Limb (tissue), 2 donors: ENCODE data around the gene SNRPD3.
"Not testable (repeated sequence)": the region's sequence is repeated elsewhere in the genome, so short reads cannot be mapped to it uniquely, and the experiment has no call there.

Experiments
- DNase-seq, 2 donors: peaks; one replicate each; pipeline ENCODE4 v3.0.0-alpha.2; 2016; ENCODE audit errors: extremely low spot score in 2 of 2

The SNRPD3 gene

DNA sequence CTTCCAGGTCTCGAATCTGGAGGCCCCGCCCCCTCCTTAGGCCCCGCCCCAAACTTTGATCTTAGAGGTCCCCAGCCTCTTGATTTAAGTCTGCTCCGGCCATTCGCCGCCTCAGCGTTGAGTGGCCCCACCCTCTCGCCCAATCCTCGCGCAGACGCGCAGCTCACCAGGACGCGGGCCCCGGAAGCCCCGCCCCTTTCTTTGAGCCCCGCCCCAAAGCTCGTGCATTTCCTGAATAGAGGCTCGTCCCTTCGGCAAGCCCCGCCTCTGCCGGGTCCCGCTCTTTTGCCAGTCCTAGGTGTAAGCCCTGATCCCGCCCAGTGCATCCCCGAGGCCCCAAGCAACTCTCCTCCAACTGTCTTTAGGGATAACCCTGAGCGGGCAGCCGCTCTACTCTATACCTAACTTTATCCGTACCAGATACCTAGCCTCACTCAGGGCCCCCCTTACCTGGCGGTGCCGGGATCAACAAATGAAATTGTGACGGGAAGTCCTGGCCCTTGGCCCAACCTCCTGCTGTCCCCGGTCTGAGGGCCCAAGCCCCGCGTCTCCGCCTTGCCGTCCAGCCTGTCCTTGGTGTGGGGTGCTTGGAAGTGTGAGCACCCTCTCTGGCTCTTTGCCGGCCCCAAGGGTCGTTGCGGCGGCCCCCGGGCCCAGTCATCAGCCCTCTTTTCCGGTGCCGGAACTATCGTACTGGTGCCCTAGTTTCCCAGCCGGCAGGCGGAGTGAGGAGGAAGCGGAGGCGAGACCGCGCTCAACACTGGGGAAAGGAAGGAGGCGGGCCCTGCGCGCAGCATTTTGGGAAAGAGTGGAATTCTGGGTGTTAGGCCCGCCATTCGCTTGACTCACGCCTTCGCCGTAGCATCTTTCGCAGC lies at the start of gene SNRPD3:
TSS of gene SNRPD3 (plus strand) at position 835 of the 875 bp plus-strand sequence. CDS start 1,676 bp downstream, outside the sequence.
- DNase-seq: peak; percentile 98 to 100

DNA sequence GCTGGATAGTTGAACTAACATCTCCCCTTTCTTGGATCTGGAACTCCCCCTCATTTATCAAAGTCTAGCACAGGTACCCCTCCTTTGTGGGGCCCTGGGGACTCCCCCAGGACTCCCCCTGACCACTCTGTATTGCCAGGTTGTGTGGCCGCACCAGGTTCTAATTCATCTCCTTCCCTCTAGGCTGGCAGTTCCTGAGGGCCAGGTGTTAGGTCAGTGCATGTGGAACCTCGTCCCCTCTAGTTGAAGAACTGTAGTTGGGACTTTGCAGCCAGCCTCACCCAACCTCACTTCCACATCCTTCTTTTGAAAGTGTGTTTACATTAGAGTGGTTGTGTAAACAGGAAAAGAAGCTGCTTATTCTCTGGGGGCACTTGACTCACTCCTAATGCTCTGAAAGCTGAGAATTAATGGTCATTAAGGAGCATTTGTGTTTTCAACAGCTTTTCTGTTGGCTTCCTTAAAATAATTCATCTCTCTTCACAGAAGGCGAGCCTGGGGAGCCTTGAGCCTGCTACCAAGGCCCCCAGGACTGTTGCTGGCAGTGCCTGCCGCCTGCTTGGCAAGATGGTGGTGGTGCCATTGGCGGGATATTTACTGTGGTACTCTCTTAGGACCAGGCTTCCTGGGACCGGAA lies 48.9 kb upstream of the SNRPD3 start:
- DNase-seq: no peak

DNA sequence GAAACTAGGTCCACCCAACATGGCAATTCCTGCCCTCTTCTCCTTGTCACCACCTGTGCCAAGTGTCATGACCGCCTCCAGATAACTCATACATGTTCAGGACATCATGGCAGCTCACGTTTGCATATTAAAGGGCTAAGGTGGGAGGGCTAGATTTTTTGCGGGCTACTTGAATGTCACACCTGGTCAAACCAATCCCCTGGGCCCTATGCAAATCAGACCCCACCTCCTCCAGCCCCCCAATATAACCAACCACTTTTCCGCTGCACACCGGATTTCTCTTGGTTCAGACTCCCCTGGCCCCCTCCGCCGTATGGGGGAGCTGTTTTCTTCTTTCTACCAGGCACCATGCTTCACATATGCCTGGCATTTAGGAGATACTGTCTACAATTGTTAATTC lies 48.1 kb upstream of the SNRPD3 start:
- no peak for DNase-seq

DNA sequence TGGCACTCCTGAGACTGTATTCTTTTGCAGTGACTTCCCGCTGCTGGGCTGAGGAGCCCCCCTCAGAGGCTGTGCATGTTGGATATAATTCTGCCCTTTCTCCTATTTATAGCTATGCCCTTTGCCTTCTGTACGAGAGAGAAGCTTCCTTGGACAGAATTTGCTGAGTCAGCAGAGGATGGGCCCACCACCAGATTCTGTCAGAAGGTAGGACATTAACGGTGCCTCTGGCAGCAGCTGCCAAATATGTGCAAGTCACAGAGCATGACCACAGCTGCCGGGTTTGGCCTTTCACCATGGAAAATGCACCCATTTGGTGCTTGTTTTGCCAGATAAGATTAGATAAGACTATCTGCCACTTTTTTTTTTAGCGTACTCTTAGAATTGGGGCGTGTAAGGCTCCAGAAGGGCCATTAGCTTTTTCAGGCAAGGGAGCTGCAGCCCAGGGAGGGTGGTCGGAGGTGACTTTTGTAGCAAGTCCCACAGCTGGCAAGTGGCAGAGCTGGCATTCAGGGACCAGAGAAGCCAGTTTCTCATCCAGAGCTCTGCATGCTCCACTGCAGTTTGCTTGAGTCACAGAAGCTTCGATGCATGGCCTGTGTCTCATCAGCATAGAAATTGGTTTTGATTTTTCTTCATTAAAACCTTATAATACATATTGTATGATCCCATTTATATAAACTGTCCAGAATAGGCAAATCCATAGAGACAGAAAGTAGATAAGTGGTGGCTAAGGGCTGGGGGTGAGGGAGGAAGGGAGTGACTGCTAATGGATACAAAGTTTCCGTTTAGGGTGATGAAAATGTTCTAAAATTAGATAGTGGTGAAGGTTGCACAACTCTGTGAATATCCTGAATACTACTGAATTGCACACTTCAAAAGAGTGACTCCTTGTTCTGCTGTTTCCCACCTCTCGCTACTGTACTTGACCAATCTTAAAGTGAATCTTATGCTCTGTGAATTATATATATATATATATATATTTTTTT lies 44.9 kb upstream of the SNRPD3 start:
- DNase-seq: no peak

DNA sequence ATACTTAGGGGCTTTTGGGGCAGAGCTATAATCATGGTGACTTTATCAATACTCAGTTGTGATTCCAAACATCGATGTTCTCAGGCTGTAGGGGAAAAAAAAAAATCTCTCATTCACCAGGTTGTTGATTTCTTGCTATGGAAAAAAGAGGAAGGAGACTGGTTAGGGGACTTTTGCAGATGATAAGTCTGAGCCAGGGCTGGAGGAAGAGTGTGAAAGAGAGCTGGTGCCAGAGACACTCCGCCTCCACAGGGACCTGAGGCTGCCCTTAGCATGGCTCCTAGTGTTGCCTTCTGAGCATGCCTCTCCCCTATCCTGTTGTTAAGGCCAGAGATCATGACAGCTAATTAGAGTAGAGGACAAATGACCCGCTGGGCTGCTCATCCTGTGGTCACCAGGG lies 43.8 kb upstream of the SNRPD3 start:
- no peak for DNase-seq

DNA sequence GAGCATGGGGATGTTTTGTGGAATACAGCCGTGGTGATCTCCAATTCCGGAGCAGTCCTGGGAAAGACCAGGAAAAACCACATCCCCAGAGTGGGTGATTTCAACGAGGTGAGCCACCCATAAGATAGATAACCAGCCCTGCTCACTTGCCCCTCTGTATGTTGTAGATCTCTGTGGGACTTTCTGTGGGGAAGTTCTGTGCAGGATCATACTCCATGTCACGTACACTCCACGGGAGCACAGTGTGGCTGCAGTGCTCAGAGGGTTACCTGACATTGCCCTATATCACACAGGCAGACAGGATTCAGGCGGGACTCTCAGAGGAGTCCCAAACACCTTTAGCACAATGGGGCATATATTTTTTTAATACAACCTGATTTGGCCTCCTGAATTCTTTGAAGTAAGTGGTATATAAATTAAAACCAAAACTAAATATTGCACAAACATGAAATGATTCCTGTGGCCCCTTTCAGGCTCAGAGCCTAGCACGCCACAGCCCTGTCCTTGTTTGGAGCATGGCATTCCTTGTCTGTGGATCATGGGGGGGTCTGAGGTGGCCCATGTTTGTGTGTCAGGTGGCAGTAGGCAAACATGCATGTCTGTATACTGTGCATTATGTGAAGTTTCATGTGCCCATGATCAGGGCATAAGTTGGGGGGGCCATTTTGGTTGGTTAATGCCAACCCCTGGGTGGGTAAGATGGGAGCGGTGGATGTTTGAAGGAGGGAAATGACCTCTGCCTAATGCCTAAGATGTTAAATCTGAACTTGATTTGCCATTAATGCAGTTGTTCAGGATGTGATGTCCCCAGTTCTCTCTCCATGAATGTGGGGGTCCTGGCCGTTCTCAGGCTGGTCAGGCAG lies 42.2 kb upstream of the SNRPD3 start:
- no peak for DNase-seq

DNA sequence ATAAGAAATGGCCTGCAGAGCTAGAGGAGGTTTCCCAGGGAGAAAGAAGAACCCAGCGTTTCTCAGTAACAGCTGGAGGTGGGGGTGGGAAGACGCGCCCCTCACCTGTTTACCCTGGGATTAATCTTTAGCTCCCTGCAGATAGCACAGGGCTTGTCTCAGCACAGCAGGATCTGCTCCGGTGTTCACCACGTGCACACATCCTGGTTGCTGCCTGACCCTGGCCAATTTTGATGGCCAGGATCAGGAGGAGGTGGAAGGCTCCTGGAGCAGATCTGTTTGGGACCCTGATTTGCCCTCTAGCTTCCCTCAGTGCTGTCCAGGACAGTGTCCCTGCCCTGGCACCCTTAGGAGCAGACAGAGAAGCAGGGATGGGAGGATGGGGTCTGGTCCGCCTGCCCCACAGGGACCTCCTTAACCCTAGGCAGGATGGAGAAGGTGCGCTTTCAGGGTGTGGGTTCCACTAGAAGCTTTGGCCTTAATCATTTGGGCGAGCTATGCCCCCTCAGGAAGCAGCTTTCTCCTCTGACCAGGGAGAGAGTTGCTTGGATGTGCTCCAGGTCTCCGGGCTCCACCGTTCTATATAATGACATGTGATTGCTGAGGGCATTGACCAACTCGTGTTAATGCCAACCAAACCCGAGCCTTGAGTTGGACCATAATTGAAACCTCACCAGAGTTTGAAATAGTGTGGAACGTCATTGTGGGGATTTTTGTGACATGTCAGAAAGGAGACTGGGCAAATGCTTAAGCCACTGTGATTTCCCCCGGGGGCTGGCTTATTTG lies 41.4 kb upstream of the SNRPD3 start:
- no peak for DNase-seq

DNA sequence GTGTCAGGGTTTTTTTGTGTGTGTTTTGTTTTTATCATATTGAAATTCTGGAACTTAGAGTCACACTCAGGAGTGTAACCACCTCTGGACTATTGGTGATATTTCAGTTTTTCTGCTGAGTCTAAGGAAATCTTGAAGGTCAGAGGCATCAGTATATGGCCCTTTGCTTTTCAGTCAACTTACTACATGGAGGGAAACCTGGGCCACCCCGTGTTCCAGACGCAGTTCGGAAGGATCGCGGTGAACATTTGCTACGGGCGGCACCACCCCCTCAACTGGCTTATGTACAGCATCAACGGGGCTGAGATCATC lies 40.8 kb upstream of the SNRPD3 start:
- no peak for DNase-seq

DNA sequence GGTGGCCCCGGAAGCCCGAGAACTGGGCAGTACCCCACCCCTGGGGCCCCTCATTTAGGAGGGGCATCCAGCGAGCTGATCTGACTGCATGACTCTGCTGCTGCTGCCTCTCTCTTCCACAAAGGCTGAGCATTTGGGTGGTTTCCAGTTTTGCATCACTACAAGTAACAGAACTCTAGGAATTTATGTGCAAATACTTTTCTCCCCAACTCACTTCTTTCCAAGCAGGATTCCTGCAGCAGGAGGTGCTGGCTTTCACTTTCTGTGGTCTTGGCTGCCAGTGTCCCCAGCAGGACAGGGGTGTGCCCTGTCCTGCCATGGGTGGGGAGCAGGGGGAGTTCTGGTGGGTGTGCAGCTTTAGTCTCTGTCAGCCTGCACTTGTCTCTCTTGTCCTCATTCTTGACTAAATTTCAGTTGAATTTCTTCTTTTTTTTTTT lies 39.5 kb upstream of the SNRPD3 start:
- peak; percentile 56 to 71 for DNase-seq

DNA sequence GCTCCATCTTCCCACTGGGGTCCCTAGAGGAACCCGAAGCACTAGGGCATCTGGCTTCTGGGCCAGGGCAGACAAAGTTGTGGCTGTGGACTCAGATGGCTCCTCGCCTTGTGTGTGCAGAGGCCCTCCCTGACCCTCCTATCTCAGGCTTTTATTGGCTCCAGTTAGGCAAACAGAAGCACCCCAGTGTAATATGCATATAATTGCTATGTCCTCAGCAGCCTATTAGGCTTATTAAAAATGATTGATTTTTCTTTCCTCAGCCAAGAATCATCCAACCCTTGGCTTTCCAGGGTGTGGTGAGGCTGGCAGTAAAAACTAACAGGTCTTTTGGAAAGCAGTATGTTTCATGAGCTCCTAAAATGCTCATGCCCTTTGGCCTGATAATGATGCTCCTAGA lies 38.4 kb upstream of the SNRPD3 start:
- no peak for DNase-seq

DNA sequence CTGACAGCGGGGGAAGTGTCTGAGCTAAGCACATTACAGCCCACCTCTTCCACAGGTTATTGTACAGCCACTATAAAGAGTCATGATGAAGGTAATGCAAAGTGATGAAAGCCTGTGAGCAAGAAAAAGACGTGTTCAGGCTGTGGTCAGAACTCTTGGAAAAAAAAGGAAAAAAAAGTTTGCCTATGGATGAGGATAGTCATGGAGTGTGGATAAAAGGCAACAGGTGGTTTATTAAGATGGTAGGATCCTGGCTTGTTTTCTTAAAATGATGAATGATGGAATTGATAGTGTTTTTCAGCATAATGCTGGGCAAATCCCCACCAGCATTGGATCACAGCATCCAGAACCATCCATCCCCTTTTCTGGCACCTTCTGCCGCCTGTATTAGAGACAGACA lies 37.6 kb upstream of the SNRPD3 start:
- no peak for DNase-seq

DNA sequence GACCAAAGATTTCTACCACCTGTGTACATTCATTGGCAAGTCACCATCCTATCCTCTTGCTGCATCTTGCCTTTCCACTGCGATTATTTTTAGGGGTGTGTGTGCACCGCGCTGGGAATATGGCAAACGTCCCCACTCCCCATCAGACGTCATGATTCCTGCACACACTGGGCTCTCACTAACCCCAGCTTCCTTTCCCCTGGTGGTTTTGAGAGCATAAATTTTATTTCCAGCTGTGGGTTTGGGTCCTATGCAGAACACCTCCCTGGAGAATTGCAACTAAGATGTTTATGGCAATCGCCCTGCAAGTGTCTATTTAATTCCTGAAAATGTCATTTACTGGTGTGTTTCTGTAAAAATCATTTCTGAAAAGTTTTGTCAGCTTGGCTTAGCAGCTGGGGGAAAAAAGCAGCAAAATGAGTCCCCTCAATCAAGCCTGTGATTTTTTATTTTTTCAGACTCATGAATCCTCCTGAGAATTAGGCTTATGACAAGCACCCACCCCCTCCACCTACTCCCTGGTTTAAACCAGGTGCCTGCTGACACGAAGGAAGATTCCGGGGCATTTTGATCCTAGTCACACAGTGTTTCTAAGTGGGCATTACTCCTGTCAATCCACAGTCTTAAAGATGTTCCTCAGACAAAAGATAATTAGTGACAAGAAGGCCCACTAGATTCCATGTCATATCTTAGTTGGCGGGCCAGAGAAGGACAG lies 36.9 kb upstream of the SNRPD3 start:
- DNase-seq: no peak

DNA sequence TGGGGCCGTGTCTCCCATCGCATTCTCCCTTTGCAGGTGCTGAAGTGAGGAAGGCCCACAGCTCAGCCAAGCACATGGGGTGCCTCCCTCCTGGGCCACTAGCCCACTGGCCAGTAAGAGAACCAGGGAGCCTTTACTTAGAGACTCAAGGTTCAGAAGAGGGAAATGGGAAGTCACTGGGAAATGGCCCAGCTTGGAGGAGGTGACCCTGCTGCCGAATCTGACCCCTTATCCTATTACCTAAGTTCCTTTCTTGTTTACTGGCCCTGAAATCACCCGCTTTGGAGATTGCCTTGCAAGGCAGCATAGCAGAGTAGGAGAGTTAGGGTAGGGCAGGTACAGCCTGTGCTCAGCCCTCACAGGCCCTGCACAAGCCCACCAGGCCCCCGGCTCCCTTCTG lies 36.3 kb upstream of the SNRPD3 start:
- no peak for DNase-seq

DNA sequence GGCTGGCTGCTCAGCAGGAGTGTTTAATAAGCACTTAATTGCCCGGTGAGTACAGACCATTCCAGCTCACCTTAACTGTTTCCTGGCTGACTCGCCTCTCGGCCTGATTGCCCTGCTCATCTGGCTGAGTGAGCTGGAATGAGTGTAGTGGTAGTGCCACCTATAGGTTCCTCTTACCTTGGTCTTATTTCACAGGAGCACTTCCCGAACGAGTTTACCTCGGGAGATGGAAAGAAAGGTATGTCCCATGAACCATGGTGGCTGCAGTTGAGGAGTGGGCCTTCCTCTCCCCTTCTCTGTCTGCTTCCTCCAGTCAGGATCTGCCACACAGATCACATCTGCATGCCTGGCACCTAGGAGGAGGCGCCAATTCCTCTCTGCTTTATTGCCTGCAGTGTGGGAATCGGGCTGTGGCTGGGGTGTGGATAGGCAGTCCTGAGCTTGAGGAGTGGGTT lies 34.0 kb upstream of the SNRPD3 start:
- DNase-seq: peak; percentile 38 to 48

DNA sequence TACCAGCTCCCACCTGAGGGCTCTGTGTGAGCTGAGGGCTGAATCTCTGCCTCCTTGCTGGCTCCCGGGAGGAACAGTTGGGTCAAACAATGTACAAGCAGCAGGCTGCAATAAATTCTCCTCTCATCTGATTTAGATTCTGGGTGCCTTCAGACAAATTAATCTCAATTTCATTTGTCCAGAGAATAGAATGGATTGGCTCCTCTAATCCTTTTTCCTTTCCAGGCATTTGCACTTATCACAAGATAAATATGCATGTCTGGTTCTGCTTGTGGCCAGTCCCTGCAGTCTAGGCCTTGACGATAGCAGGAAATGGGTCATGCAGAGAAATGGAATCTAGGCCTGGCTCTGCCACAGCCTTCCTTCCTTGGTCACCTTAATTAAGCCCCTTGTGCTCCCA lies 31.9 kb upstream of the SNRPD3 start:
- DNase-seq: no peak

DNA sequence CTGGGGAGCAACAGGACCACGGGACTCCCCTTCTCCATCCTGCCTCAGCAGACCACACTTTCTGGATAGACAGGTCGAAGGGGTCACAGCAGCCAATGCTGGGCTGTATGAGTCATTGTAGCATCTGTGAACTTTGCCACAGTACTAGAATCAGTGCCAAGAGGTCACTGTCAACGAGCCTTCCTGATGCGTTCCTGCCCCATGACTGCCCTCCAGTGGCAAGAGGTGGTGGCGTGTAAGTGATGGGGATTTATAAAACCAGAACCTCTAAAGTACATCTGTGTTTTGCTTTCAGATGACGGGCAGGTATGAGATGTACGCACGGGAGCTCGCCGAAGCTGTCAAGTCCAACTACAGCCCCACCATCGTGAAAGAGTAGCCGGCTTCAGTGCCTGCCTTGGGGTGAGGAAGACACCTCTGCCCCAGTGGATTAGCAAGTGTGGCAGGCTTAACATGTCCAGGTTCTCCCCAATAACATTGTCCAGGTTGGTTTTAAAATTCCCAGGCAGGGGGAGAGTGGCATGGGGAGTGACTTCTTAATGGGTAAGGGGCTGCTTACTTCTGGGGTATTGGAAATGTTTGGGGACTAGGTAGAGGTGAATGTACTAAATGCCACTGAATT lies 30.3 kb upstream of the SNRPD3 start:
- DNase-seq: peak; percentile 33 to 71

DNA sequence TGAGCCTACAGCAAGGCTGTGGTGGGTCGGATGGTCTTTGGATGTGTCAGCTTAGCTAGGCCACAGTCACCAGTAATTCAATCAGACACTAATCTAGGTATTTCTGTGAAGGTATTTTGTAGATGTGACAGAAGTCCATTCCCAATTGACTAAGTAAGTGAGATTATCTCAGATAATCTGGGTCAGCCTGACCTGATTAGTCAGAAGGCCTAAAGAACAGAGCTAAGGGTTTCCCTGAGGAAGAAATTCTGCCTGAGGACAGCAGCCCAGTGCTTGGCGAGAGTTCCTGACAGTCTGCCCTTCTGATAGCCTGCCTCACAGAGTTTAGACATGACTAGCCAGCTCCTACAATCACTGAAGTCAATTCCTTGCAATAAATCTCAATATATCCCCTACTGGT lies 29.6 kb upstream of the SNRPD3 start:
- DNase-seq: no peak

DNA sequence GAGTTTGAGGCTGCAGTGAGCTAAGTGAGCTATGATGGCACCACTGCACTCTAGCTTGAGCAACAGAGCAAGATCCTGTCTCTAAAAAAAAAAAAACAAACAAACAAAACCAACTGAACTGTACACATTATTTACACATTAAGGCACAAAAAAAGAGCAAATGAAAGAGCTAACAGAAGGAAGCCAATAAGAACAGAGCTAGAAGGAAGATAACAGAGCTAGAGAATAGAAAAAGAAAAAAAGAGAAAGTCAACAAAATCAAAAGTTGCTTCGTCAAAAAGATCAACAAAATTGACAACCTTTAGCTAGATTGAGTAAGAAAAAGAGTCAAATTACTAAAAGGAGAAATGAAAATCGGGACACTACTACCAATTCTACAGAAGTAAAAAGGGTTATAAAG lies 25.9 kb upstream of the SNRPD3 start:
- no peak for DNase-seq

DNA sequence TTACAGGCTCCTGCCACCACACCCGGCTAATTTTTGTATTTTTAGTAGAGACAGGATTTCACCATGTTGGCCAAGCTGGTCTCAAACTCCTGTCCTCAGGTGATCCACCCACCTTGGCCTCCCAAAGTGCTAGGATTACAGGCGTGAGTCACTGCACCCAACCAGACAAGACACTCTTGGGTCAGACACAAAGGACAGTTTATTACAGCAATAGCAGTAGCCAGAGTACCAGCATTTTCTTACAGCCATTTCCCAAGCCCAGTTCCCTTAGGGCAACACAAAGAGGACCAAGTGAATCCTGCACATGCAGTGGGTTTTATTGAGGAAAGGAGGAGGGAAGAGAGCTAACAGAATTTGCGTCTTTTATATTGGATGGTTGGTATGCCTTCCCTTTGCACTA lies 24.8 kb upstream of the SNRPD3 start:
- DNase-seq: not testable (repeated sequence)
